Measurements from ENCODE around the gene STC2.

Gene STC2

DNA sequence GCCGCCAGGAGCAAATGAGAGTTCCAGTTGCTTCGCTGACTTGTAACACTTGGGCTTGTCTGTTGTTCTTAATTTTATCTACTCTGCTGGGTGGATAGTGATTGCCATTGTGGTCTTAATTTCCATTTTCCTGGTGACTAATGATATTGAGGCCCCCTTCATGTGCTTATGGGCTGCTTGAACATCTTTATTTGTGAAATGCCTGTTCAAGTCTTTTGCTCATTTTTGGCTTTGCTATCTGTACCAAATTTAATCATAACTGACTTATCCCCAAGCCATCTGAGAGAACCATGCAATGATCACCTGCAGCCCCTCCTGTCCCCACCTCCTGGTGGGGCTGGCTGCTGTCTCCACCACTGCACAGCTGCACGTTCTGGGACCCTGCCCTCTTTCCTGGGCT, 20.5 kb downstream of the STC2 start:
- Histone ChIP-seq H3K9me3 (ENCODE audit: control insufficient read depth, insufficient read depth, low read length) (no peaks in the 10 kb centered on the region), H3K4me3 (ENCODE audit: low read length) (no peak overlapping the region), H3F3A (ENCODE audit: control insufficient read depth, insufficient read depth) (no peaks in the 10 kb centered on the region), H3K27me3 (ENCODE audit: control insufficient read depth, low read length) (peaks cover 8% of the 10 kb centered on the region), H3K36me3 (ENCODE audit: control insufficient read depth, low read length) (no peaks in the 10 kb centered on the region), H3K4me2 (ENCODE audit: low read length) (no peak overlapping the region), H3K79me2 (ENCODE audit: control insufficient read depth, low read length) (no peaks in the 10 kb centered on the region), H3K4me1 (ENCODE audit: control insufficient read depth, low read length) (no peaks in the 10 kb centered on the region), H4K20me1 (ENCODE audit: control insufficient read depth, insufficient read depth, low read depth, low read length) (no peaks in the 10 kb centered on the region), H3K27ac (ENCODE audit: low read depth, low read length) (no peak overlapping the region), H3K9me2 (replicated peaks; ENCODE audit: control insufficient read depth, low read length) (no peaks in the 10 kb centered on the region)
- no peak for TF ChIP-seq EZH2phosphoT487 (IDR thresholded peaks at IDR 0.05; ENCODE audit: borderline replicate concordance, low read length)
- TF ChIP-seq, protein P1, sequence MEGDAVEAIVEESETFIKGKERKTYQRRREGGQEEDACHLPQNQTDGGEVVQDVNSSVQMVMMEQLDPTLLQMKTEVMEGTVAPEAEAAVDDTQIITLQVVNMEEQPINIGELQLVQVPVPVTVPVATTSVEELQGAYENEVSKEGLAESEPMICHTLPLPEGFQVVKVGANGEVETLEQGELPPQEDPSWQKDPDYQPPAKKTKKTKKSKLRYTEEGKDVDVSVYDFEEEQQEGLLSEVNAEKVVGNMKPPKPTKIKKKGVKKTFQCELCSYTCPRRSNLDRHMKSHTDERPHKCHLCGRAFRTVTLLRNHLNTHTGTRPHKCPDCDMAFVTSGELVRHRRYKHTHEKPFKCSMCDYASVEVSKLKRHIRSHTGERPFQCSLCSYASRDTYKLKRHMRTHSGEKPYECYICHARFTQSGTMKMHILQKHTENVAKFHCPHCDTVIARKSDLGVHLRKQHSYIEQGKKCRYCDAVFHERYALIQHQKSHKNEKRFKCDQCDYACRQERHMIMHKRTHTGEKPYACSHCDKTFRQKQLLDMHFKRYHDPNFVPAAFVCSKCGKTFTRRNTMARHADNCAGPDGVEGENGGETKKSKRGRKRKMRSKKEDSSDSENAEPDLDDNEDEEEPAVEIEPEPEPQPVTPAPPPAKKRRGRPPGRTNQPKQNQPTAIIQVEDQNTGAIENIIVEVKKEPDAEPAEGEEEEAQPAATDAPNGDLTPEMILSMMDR (IDR thresholded peaks at IDR 0.05; ENCODE audit: low read depth, low read length, poor library complexity, severe bottlenecking): no peak

DNA sequence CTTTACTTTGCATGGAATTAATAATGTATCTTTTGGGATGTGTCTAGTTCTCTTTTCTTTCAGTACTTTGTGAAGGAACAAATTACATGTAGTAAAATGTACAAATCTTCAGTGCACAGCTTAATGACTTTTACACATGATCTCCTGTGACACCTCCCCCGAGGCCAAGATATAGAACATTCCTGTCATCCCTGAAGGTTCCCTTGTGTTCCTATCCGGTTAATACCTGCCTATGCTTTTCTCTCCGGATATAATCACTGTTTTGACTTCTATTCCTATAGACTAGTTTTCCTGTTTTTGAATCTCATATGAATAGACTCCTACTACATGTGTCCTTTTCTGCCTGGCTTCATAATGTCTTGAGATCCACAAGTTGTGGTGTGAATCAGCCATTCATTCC, 21.5 kb downstream of the STC2 start:
- no peaks in the 10 kb centered on the region for H4K20me1 ChIP-seq (ENCODE audit: control insufficient read depth, insufficient read depth, low read depth, low read length)
- no peaks in the 10 kb centered on the region for H3K79me2 ChIP-seq (ENCODE audit: control insufficient read depth, low read length)
- peaks cover 5% of the 10 kb centered on the region for H3K27me3 ChIP-seq (ENCODE audit: control insufficient read depth, low read length)
- H3K4me3 ChIP-seq (ENCODE audit: low read length): no peak overlapping the region
- H3K9me3 ChIP-seq (ENCODE audit: control insufficient read depth, insufficient read depth, low read length): no peaks in the 10 kb centered on the region
- TF ChIP-seq, protein P1 (IDR thresholded peaks at IDR 0.05; ENCODE audit: low read depth, low read length, poor library complexity, severe bottlenecking): no peak
- no peak for TF ChIP-seq EZH2phosphoT487 (IDR thresholded peaks at IDR 0.05; ENCODE audit: borderline replicate concordance, low read length)
- H3K27ac ChIP-seq (ENCODE audit: low read depth, low read length): no peak overlapping the region
- H3K9me2 ChIP-seq (replicated peaks; ENCODE audit: control insufficient read depth, low read length): no peaks in the 10 kb centered on the region
- H3F3A ChIP-seq (ENCODE audit: control insufficient read depth, insufficient read depth): no peaks in the 10 kb centered on the region
- no peaks in the 10 kb centered on the region for H3K36me3 ChIP-seq (ENCODE audit: control insufficient read depth, low read length)
- H3K4me2 ChIP-seq (ENCODE audit: low read length): no peak overlapping the region
- no peaks in the 10 kb centered on the region for H3K4me1 ChIP-seq (ENCODE audit: control insufficient read depth, low read length)

DNA sequence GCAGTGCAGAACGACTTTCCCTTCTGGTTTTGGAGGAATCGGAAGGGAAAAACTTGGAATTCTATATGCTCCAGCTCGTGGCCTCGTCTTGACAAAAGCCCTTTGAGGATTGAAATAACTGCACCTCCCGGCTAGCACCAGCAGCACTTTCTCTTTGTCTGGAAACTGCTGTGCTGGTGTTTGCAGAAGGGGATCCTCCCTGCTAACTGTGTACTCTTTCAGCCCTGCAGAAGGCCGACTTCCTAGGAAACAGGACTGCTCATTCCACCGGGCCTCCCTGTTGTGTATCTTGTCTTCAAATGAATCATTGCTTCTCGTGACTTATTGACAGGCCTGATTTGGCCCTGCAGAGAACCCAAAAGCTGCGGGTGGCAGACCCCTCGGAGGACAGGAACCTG, 23.6 kb downstream of the STC2 start:
- H3K4me2 ChIP-seq (ENCODE audit: low read length): no peak overlapping the region
- H3K27ac ChIP-seq (ENCODE audit: low read depth, low read length): no peak overlapping the region
- H4K20me1 ChIP-seq (ENCODE audit: control insufficient read depth, insufficient read depth, low read depth, low read length): no peaks in the 10 kb centered on the region
- H3K27me3 ChIP-seq (ENCODE audit: control insufficient read depth, low read length): peaks cover 3% of the 10 kb centered on the region; the same call in 1 of the 2 replicates
- no peaks in the 10 kb centered on the region for H3K79me2 ChIP-seq (ENCODE audit: control insufficient read depth, low read length)
- H3K9me2 ChIP-seq (replicated peaks; ENCODE audit: control insufficient read depth, low read length): no peaks in the 10 kb centered on the region
- H3K4me1 ChIP-seq (ENCODE audit: control insufficient read depth, low read length): no peaks in the 10 kb centered on the region
- no peaks in the 10 kb centered on the region for H3K36me3 ChIP-seq (ENCODE audit: control insufficient read depth, low read length)
- no peaks in the 10 kb centered on the region for H3F3A ChIP-seq (ENCODE audit: control insufficient read depth, insufficient read depth)
- TF ChIP-seq, protein P1 (IDR thresholded peaks at IDR 0.05; ENCODE audit: low read depth, low read length, poor library complexity, severe bottlenecking): no peak
- no peak for TF ChIP-seq EZH2phosphoT487 (IDR thresholded peaks at IDR 0.05; ENCODE audit: borderline replicate concordance, low read length)
- no peak overlapping the region for H3K4me3 ChIP-seq (ENCODE audit: low read length)
- no peaks in the 10 kb centered on the region for H3K9me3 ChIP-seq (ENCODE audit: control insufficient read depth, insufficient read depth, low read length)

Measured in DOHH2 (cell line).